GM19463 (cell line): ENCODE data around the gene ATP6V0E1.
"Not testable (repeated sequence)": the region's sequence is repeated elsewhere in the genome, so short reads cannot be mapped to it uniquely, and the experiment has no call there.

Experiments used
- ATAC-seq: cut with Tn5 transposase; IDR thresholded peaks from one replicate; pipeline ENCODE4 v1.9.1; 2021; ENCODE audit warnings: mild to moderate bottlenecking, moderate library complexity; ENCODE audit not compliant: unreplicated experiment

The ATP6V0E1 gene

GRCh38 chr5:173069671-173070070, 86.1 kb downstream of the ATP6V0E1 start:
- no peak for ATAC-seq

- no peak for ATAC-seq
These were observed 91.7 kb downstream of the ATP6V0E1 start for GRCh38 chr5:173075137-173075843.

GRCh38 chr5:173075970-173076369, 92.4 kb downstream of the ATP6V0E1 start:
- ATAC-seq, result no peak

DNA sequence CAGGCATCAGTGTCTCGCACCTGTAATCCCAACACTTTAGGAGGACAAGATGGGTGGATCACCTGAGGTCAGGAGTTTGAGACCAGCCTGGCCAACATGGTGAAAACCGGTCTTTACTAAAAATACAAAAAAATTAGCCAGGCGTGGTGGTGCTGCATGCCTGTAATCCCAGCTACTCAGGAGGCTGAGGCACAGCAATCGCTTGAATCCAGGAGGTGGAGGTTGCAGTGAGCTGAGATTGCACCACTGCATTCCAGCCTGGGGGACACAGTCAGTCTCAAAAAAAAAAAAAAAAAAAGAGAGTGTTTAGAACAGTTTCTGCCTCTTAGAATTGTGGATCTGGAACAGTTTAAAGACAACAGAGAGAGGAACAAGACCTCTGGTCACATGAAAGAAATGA, 92.9 kb downstream of the ATP6V0E1 start:
- not testable (repeated sequence) for ATAC-seq

DNA sequence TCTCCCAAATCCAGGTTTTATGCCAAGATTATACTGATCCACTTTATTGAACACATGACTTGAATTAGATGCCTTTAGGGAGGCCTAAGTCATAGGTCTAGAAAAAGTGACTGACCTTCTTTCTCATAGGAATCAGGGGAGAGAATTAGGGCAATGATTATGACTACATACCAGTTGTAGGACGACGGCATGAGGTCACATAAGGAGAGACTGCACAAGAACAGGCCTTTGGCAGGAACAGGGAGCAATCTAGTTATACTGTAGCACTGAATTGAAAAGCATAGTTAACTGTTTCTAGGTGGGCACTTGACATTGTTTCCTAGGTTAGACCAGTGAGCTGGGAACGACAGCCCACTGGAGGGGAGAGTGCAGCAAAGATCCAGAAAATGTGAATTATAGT, 95.3 kb downstream of the ATP6V0E1 start:
- no peak for ATAC-seq
